ENCODE results near the gene SRP19.
"Not testable (repeated sequence)": the region's sequence is repeated elsewhere in the genome, so short reads cannot be mapped to it uniquely, and the experiment has no call there.

The SRP19 gene

GRCh38 chr5:112857866-112858265 is 3.2 kb upstream of the SRP19 start (continued):
- no peak for TF ChIP-seq ESRRG (CRISPR knock-in tag; IDR thresholded peaks at IDR 0.05)

DNA sequence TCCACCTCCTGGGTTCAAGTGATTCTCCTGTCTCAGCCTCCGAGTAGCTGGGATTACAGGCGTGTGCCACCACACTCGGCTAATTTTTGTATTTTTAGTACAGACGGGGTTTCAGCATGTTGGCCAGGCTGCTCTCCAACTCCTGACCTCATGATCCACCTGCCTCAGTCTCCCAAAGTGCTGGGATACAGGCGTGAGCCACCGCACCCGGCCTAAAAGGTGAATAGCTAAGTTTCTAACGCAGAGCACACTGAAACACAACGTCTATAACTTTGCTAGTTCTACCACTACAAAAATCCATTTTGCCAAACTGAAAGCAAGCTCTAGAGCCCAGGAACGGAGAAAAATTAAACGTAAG is 537 bp upstream of the SRP19 start:
- not testable (repeated sequence) for ATAC-seq

GRCh38 chr5:112861638-112861985 is 525 bp downstream of the SRP19 start:
- TF ChIP-seq GLIS3 (CRISPR knock-in tag; IDR thresholded peaks at IDR 0.05) (no peak), POU6F1 (CRISPR knock-in tag; IDR thresholded peaks at IDR 0.05; ENCODE audit: borderline replicate concordance, low read depth) (no peak), ZFP30 (CRISPR knock-in tag; IDR thresholded peaks at IDR 0.05) (no peak), BACH2 (CRISPR knock-in tag; IDR thresholded peaks at IDR 0.05; ENCODE audit: borderline replicate concordance) (no peak), SNAI2 (CRISPR knock-in tag; IDR thresholded peaks at IDR 0.05) (no peak), TSHZ2 (CRISPR knock-in tag; IDR thresholded peaks at IDR 0.05) (no peak), ESRRG (CRISPR knock-in tag; IDR thresholded peaks at IDR 0.05) (no peak), ZNF565 (CRISPR knock-in tag; conservative IDR thresholded peaks at IDR 0.05; ENCODE audit: low read depth) (no peak)
- TF ChIP-seq, protein P1, sequence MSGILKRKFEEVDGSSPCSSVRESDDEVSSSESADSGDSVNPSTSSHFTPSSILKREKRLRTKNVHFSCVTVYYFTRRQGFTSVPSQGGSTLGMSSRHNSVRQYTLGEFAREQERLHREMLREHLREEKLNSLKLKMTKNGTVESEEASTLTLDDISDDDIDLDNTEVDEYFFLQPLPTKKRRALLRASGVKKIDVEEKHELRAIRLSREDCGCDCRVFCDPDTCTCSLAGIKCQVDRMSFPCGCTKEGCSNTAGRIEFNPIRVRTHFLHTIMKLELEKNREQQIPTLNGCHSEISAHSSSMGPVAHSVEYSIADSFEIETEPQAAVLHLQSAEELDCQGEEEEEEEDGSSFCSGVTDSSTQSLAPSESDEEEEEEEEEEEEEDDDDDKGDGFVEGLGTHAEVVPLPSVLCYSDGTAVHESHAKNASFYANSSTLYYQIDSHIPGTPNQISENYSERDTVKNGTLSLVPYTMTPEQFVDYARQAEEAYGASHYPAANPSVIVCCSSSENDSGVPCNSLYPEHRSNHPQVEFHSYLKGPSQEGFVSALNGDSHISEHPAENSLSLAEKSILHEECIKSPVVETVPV (CRISPR knock-in tag; IDR thresholded peaks at IDR 0.05) = no peak
- ATAC-seq = peak; percentile 4; the same call in 2 of the 3 replicates

DNA sequence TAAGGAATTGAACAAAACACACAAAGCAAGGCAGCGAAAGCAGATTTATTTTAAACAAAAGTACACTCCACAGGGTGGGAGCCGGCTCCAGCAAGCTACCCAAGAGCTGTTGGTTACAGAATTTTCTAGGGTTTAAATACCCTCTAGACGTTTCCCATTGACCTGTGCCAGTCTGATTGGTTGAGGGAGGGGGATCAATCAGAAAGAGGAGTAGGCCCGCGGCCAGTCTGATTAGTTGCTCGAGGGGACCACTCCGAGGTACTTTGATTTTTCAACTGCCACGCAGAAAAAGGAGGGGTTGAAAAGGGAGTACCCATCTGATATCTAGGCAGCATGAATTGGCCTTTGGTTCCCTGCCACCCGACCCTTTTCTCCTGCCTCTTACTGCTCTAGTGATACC is 998 bp downstream of the SRP19 start:
- TF ChIP-seq TSHZ2 (CRISPR knock-in tag; IDR thresholded peaks at IDR 0.05) (no peak), OSR1 (CRISPR knock-in tag; IDR thresholded peaks at IDR 0.05) (no peak), ESRRG (CRISPR knock-in tag; IDR thresholded peaks at IDR 0.05) (no peak), GLIS3 (CRISPR knock-in tag; IDR thresholded peaks at IDR 0.05) (no peak), CREB5 (CRISPR knock-in tag; IDR thresholded peaks at IDR 0.05; ENCODE audit: low read depth) (no peak), BACH2 (CRISPR knock-in tag; IDR thresholded peaks at IDR 0.05; ENCODE audit: borderline replicate concordance) (no peak), ZNF565 (CRISPR knock-in tag; conservative IDR thresholded peaks at IDR 0.05; ENCODE audit: low read depth) (no peak), ZC3H10 (CRISPR knock-in tag; IDR thresholded peaks at IDR 0.05) (no peak), ARNTL (CRISPR knock-in tag; IDR thresholded peaks at IDR 0.05; ENCODE audit: borderline replicate concordance, low read depth) (no peak), RARB (CRISPR knock-in tag; IDR thresholded peaks at IDR 0.05) (no peak), CSDC2 (CRISPR knock-in tag; IDR thresholded peaks at IDR 0.05) (no peak), PPARA (CRISPR knock-in tag; IDR thresholded peaks at IDR 0.05; ENCODE audit: borderline replicate concordance) (no peak), TOX (CRISPR knock-in tag; IDR thresholded peaks at IDR 0.05; ENCODE audit: borderline replicate concordance) (no peak), TCF4 (CRISPR knock-in tag; IDR thresholded peaks at IDR 0.05; ENCODE audit: borderline replicate concordance) (no peak), ZNF8 (CRISPR knock-in tag; IDR thresholded peaks at IDR 0.05) (no peak)
- TF ChIP-seq, protein P1 (CRISPR knock-in tag; IDR thresholded peaks at IDR 0.05) = no peak
- peak; percentile 7; the same call in 2 of the 3 replicates for ATAC-seq

Measured in SK-N-SH treated with all-trans-retinoic acid at 6 μM for 48 hours (cell line).